SK-N-SH treated with all-trans-retinoic acid at 6 μM for 48 hours (cell line): ENCODE measurements around the gene CLCNKA.

Experiments used
- ATAC-seq: fragments of 200-7000 bp; cut with Tn5 transposase; 3 replicates; pipeline ENCODE4 v1.9.1; 2020; ENCODE audit warnings: mild to moderate bottlenecking, moderate library complexity
- ARNTL ChIP-seq: fragments of 450-650 bp; formaldehyde crosslinking; IDR thresholded peaks from 2 replicates; pipeline ENCODE4 v1.5.0; 2020; ENCODE audit warnings: low read depth, mild to moderate bottlenecking, moderate library complexity, borderline replicate concordance
- CREB5 ChIP-seq: fragments of 250-450 bp; sonication (Bioruptor Pico); IDR thresholded peaks from 2 replicates; pipeline ENCODE4 v1.5.1; 2020; ENCODE audit warnings: low read depth, mild to moderate bottlenecking, moderate library complexity
- CSDC2 ChIP-seq: fragments of 250-450 bp; sonication (Bioruptor Pico); IDR thresholded peaks from 2 replicates; pipeline ENCODE4 v1.5.0; 2020; ENCODE audit warnings: mild to moderate bottlenecking, moderate library complexity
- CSRNP3 ChIP-seq: fragments of 250-450 bp; sonication (Bioruptor Pico); IDR thresholded peaks from 2 replicates; pipeline ENCODE4 v1.5.1; 2021; ENCODE audit warnings: mild to moderate bottlenecking, moderate library complexity
- GLIS3 ChIP-seq: fragments of 250-450 bp; sonication (Bioruptor Pico); IDR thresholded peaks from 2 replicates; pipeline ENCODE4 v1.5.0; 2020; ENCODE audit warnings: mild to moderate bottlenecking, moderate library complexity
- OSR1 ChIP-seq: fragments of 250-450 bp; sonication (Bioruptor Pico); IDR thresholded peaks from 2 replicates; pipeline ENCODE4 v1.8.0; 2022; ENCODE audit warnings: moderate library complexity, mild to moderate bottlenecking, inconsistent platforms
- PATZ1 ChIP-seq: fragments of 250-450 bp; sonication (Bioruptor Pico); IDR thresholded peaks from 2 replicates; pipeline ENCODE4 v1.8.0; 2020; ENCODE audit warnings: mild to moderate bottlenecking, moderate library complexity, borderline replicate concordance
- PPARA ChIP-seq: fragments of 250-450 bp; sonication (Bioruptor Pico); IDR thresholded peaks from 2 replicates; pipeline ENCODE4 v1.5.0; 2020; ENCODE audit warnings: mild to moderate bottlenecking, borderline replicate concordance
- RARB ChIP-seq: fragments of 250-450 bp; sonication (Bioruptor Pico); IDR thresholded peaks from 2 replicates; pipeline ENCODE4 v1.8.0; 2021; ENCODE audit warnings: mild to moderate bottlenecking, moderate library complexity
- SNAI2 ChIP-seq: fragments of 250-450 bp; sonication (Bioruptor Pico); IDR thresholded peaks from 2 replicates; pipeline ENCODE4 v1.5.0; 2020; ENCODE audit warnings: mild to moderate bottlenecking, moderate library complexity
- TCF4 ChIP-seq: fragments of 250-450 bp; sonication (Bioruptor Pico); IDR thresholded peaks from 2 replicates; pipeline ENCODE4 v1.8.0; 2021; ENCODE audit warnings: mild to moderate bottlenecking, moderate library complexity, borderline replicate concordance
- TOX ChIP-seq: fragments of 250-450 bp; sonication (Bioruptor Pico); IDR thresholded peaks from 2 replicates; pipeline ENCODE4 v1.8.0; 2021; ENCODE audit warnings: mild to moderate bottlenecking, moderate library complexity, borderline replicate concordance
- TSHZ2 ChIP-seq: fragments of 250-450 bp; sonication (Bioruptor Pico); IDR thresholded peaks from 2 replicates; pipeline ENCODE4 v1.5.0; 2020; ENCODE audit warnings: mild to moderate bottlenecking, moderate library complexity
- ZC3H10 ChIP-seq: fragments of 250-450 bp; sonication (Bioruptor Pico); IDR thresholded peaks from 2 replicates; pipeline ENCODE4 v1.5.1; 2021; ENCODE audit warnings: mild to moderate bottlenecking, moderate library complexity
- ZFP30 ChIP-seq: fragments of 450-650 bp; formaldehyde crosslinking; IDR thresholded peaks from 2 replicates; pipeline ENCODE4 v1.5.0; 2022; ENCODE audit warnings: mild to moderate bottlenecking, moderate library complexity
- ZNF565 ChIP-seq: fragments of 450-650 bp; formaldehyde crosslinking; conservative IDR thresholded peaks from 2 replicates; pipeline ENCODE4 v1.5.0; 2020; ENCODE audit warnings: low read depth, mild to moderate bottlenecking, moderate library complexity
- ZNF70 ChIP-seq: fragments of 450-650 bp; formaldehyde crosslinking; IDR thresholded peaks from 2 replicates; pipeline ENCODE4 v1.5.0; 2020; ENCODE audit warnings: mild to moderate bottlenecking, moderate library complexity
- ZNF8 ChIP-seq: fragments of 450-650 bp; formaldehyde crosslinking; IDR thresholded peaks from 2 replicates; pipeline ENCODE4 v1.5.0; 2020; ENCODE audit warnings: mild to moderate bottlenecking, moderate library complexity

Gene CLCNKA

GRCh38 chr1:15983275-15983674 lies 38.6 kb upstream of the CLCNKA start:
- TF ChIP-seq PPARA (no peak), CSRNP3 (CRISPR knock-in tag) (no peak), TSHZ2 (CRISPR knock-in tag) (no peak), ZNF565 (CRISPR knock-in tag) (no peak), ZNF70 (no peak), CREB5 (CRISPR knock-in tag) (no peak), TCF4 (CRISPR knock-in tag) (no peak), RARB (CRISPR knock-in tag) (no peak), TOX (CRISPR knock-in tag) (no peak), ARNTL (CRISPR knock-in tag) (no peak), SNAI2 (CRISPR knock-in tag) (no peak), PATZ1 (CRISPR knock-in tag) (no peak), OSR1 (CRISPR knock-in tag) (no peak), ZC3H10 (CRISPR knock-in tag) (no peak)
- TF ChIP-seq, all 23 proteins: peak for 0

GRCh38 chr1:15985611-15986297 lies 36.1 kb upstream of the CLCNKA start:
- TF ChIP-seq ZNF8 (CRISPR knock-in tag) (no peak), ZFP30 (no peak), PATZ1 (CRISPR knock-in tag) (no peak), CSDC2 (CRISPR knock-in tag) (no peak), TCF4 (CRISPR knock-in tag) (no peak), GLIS3 (CRISPR knock-in tag) (no peak), TOX (CRISPR knock-in tag) (no peak), TSHZ2 (CRISPR knock-in tag) (no peak), RARB (CRISPR knock-in tag) (no peak)
- no peak for ATAC-seq

More at GRCh38 chr1:15983275-15983674, 38.6 kb upstream of the CLCNKA start:
- ATAC-seq = no peak
